ENCODE measurements around the gene ZSCAN16.

ZSCAN16 gene

GRCh38 chr6:28139860-28140543 is 15.6 kb downstream of the ZSCAN16 start:
- Histone ChIP-seq H3K36me3 (ENCODE audit: low read length) (peaks cover 7% of the 10 kb centered on the region; the same call in 1 of the 2 replicates), H3K27me3 (ENCODE audit: low read length) (no peaks in the 10 kb centered on the region), H3K9ac (ENCODE audit: low read length) (no peak overlapping the region), H3K79me2 (ENCODE audit: insufficient read depth, low read length) (peaks cover 53% of the 10 kb centered on the region), H3F3A (ENCODE audit: insufficient read depth) (peaks cover 54% of the 10 kb centered on the region), H4K20me1 (ENCODE audit: low read depth, low read length) (no peaks in the 10 kb centered on the region), H3K4me2 (ENCODE audit: low read depth, low read length, poor library complexity, severe bottlenecking) (no peak overlapping the region), H2AFZ (ENCODE audit: low read depth, low read length, severe bottlenecking) (no peak overlapping the region), H3K4me3 (ENCODE audit: insufficient read depth, low read length, poor library complexity, severe bottlenecking) (no peak overlapping the region), H3K27ac (ENCODE audit: low read depth, low read length) (no peak overlapping the region), H3K9me3 (ENCODE audit: insufficient read depth, low read length) (no peaks in the 10 kb centered on the region), H3K9me2 (replicated peaks; ENCODE audit: insufficient read depth, low read length) (no peaks in the 10 kb centered on the region)
- TF ChIP-seq CTCF (IDR thresholded peaks at IDR 0.05; ENCODE audit: insufficient read depth, low read length, poor library complexity, severe bottlenecking) (no peak), EZH2phosphoT487 (conservative IDR thresholded peaks at IDR 0.05; ENCODE audit: low read length) (no peak)

GRCh38 chr6:28140616-28141015 is 16.2 kb downstream of the ZSCAN16 start:
- TF ChIP-seq EZH2phosphoT487 (conservative IDR thresholded peaks at IDR 0.05; ENCODE audit: low read length) (no peak), CTCF (IDR thresholded peaks at IDR 0.05; ENCODE audit: insufficient read depth, low read length, poor library complexity, severe bottlenecking) (no peak)
- H3K27ac ChIP-seq (ENCODE audit: low read depth, low read length) = no peak overlapping the region
- H3K79me2 ChIP-seq (ENCODE audit: insufficient read depth, low read length) = peaks cover 53% of the 10 kb centered on the region
- H3K36me3 ChIP-seq (ENCODE audit: low read length) = peaks cover 10% of the 10 kb centered on the region; the same call in 1 of the 2 replicates
- H3K9me2 ChIP-seq (replicated peaks; ENCODE audit: insufficient read depth, low read length) = no peaks in the 10 kb centered on the region
- H4K20me1 ChIP-seq (ENCODE audit: low read depth, low read length) = no peaks in the 10 kb centered on the region
- no peak overlapping the region for H2AFZ ChIP-seq (ENCODE audit: low read depth, low read length, severe bottlenecking)
- no peaks in the 10 kb centered on the region for H3K9me3 ChIP-seq (ENCODE audit: insufficient read depth, low read length)
- no peaks in the 10 kb centered on the region for H3K27me3 ChIP-seq (ENCODE audit: low read length)
- H3F3A ChIP-seq (ENCODE audit: insufficient read depth) = peaks cover 48% of the 10 kb centered on the region
- no peak overlapping the region for H3K4me3 ChIP-seq (ENCODE audit: insufficient read depth, low read length, poor library complexity, severe bottlenecking)
- H3K9ac ChIP-seq (ENCODE audit: low read length) = no peak overlapping the region
- H3K4me2 ChIP-seq (ENCODE audit: low read depth, low read length, poor library complexity, severe bottlenecking) = no peak overlapping the region

GRCh38 chr6:28141500-28142329 is 17.3 kb downstream of the ZSCAN16 start, which contains the start of gene ZKSCAN8:
Gene ZKSCAN8 (plus strand): TSS chr6:28141883. CDS start chr6:28148408, 6,525 bp downstream.
- H3K27me3 ChIP-seq (ENCODE audit: low read length) = no peaks in the 10 kb centered on the region
- H3K4me2 ChIP-seq (ENCODE audit: low read depth, low read length, poor library complexity, severe bottlenecking) = peak within 1 kb of the TSS; percentile 93
- peak within 1 kb of the TSS; percentile 99 for H2AFZ ChIP-seq (ENCODE audit: low read depth, low read length, severe bottlenecking)
- H3F3A ChIP-seq (ENCODE audit: insufficient read depth) = peaks cover 38% of the 10 kb centered on the region
- H3K36me3 ChIP-seq (ENCODE audit: low read length) = peaks cover 20% of the 10 kb centered on the region; the same call in 1 of the 2 replicates
- peak within 1 kb of the TSS; percentile 79 for H3K9ac ChIP-seq (ENCODE audit: low read length)
- H3K79me2 ChIP-seq (ENCODE audit: insufficient read depth, low read length) = peaks cover 53% of the 10 kb centered on the region
- no peak within 1 kb of the TSS for H3K27ac ChIP-seq (ENCODE audit: low read depth, low read length)
- TF ChIP-seq EZH2phosphoT487 (conservative IDR thresholded peaks at IDR 0.05; ENCODE audit: low read length) (no peak), CTCF (IDR thresholded peaks at IDR 0.05; ENCODE audit: insufficient read depth, low read length, poor library complexity, severe bottlenecking) (no peak)
- H4K20me1 ChIP-seq (ENCODE audit: low read depth, low read length) = no peaks in the 10 kb centered on the region
- H3K4me3 ChIP-seq (ENCODE audit: insufficient read depth, low read length, poor library complexity, severe bottlenecking) = peak within 1 kb of the TSS; percentile 94
- no peaks in the 10 kb centered on the region for H3K9me2 ChIP-seq (replicated peaks; ENCODE audit: insufficient read depth, low read length)
- H3K9me3 ChIP-seq (ENCODE audit: insufficient read depth, low read length) = no peaks in the 10 kb centered on the region

Data from SU-DHL-6 (cell line).